Measurements from ENCODE around the gene KCNJ4.

- TF ChIP-seq CTCF (IDR thresholded peaks at IDR 0.05) (no peak), EP300 (IDR thresholded peaks at IDR 0.05) (no peak), POLR2A (IDR thresholded peaks at IDR 0.05) (no peak)
Observed at GRCh38 chr22:38455530-38456271, 702 bp upstream of the KCNJ4 start.

Data from tibial nerve (tissue), 4 donors.